Loucy (cell line): ENCODE measurements around the gene COPS2.
"Not testable (repeated sequence)": the region's sequence is repeated elsewhere in the genome, so short reads cannot be mapped to it uniquely, and the experiment has no call there.

Source experiments
- H2AFZ ChIP-seq: fragments of 200-600 bp; sonication (generic); 2 replicates; pipeline ENCODE4 v1.6.0; 2016; ENCODE audit warnings: antibody characterized with exemption, mild to moderate bottlenecking, low read length, moderate library complexity
- H3F3A ChIP-seq: fragments of 200-600 bp; 2 replicates; pipeline ENCODE4 v1.6.0; 2016; ENCODE audit warnings: antibody characterized with exemption, low read depth, mild to moderate bottlenecking
- H3K27me3 ChIP-seq: fragments of 200-600 bp; sonication (generic); 2 replicates; pipeline ENCODE4 v1.6.1; 2014; ENCODE audit warnings: low read length, mild to moderate bottlenecking; ENCODE audit not compliant: insufficient read depth, poor library complexity, severe bottlenecking
- H3K36me3 ChIP-seq: fragments of 200-600 bp; sonication (generic); 2 replicates; pipeline ENCODE4 v1.6.1; 2016; ENCODE audit warnings: low read length; ENCODE audit not compliant: insufficient read depth
- H3K4me1 ChIP-seq: fragments of 200-600 bp; sonication (generic); 2 replicates; pipeline ENCODE4 v1.5.1; 2014; ENCODE audit warnings: low read length, mild to moderate bottlenecking; ENCODE audit not compliant: insufficient read depth, poor library complexity, severe bottlenecking
- H3K4me2 ChIP-seq: fragments of 200-600 bp; sonication (generic); 2 replicates; pipeline ENCODE4 v1.6.0; 2014; ENCODE audit warnings: antibody characterized with exemption, low read length, low read depth, mild to moderate bottlenecking; ENCODE audit not compliant: poor library complexity, severe bottlenecking
- H3K4me3 ChIP-seq: fragments of 200-600 bp; sonication (generic); 2 replicates; pipeline ENCODE4 v1.5.1; 2014; ENCODE audit warnings: low read length, mild to moderate bottlenecking, mixed read lengths; ENCODE audit not compliant: poor library complexity, severe bottlenecking
- H3K79me2 ChIP-seq: fragments of 200-600 bp; sonication (generic); 2 replicates; pipeline ENCODE4 v1.6.1; 2014; ENCODE audit warnings: low read length; ENCODE audit not compliant: insufficient read depth
- H3K9ac ChIP-seq: fragments of 200-600 bp; sonication (generic); 2 replicates; pipeline ENCODE4 v1.6.0; 2014; ENCODE audit warnings: mild to moderate bottlenecking, low read depth, low read length, moderate library complexity; ENCODE audit not compliant: poor library complexity, severe bottlenecking
- H3K9me2 ChIP-seq: fragments of 200-600 bp; sonication (generic); replicated peaks from 2 replicates; pipeline ENCODE4 v1.6.1; 2016; ENCODE audit warnings: low read depth, low read length, mixed read lengths
- H3K9me3 ChIP-seq: fragments of 200-600 bp; sonication (generic); 2 replicates; pipeline ENCODE4 v1.6.1; 2014; ENCODE audit warnings: mild to moderate bottlenecking, antibody characterized with exemption, low read length, low read depth; ENCODE audit not compliant: insufficient read depth
- H4K20me1 ChIP-seq: fragments of 200-600 bp; sonication (generic); 2 replicates; pipeline ENCODE4 v1.6.0; 2014; ENCODE audit warnings: antibody characterized with exemption, low read length, mild to moderate bottlenecking; ENCODE audit not compliant: insufficient read depth, poor library complexity, severe bottlenecking
- CTCF ChIP-seq: fragments of 200-600 bp; sonication (generic); conservative IDR thresholded peaks from 2 replicates; pipeline ENCODE4 v1.5.1; 2014; ENCODE audit warnings: mild to moderate bottlenecking, antibody characterized with exemption, low read length
- EZH2phosphoT487 ChIP-seq: fragments of 200-600 bp; IDR thresholded peaks from 2 replicates; pipeline ENCODE4 v1.6.1; 2018; ENCODE audit warnings: antibody characterized with exemption, mild to moderate bottlenecking, moderate library complexity, borderline replicate concordance

Gene COPS2

GRCh38 chr15:49185473-49185872, 30.1 kb upstream of the COPS2 start:
- H3K4me2 ChIP-seq = no peak overlapping the region
- H3K4me1 ChIP-seq = no peaks in the 10 kb centered on the region
- no peaks in the 10 kb centered on the region for H3K79me2 ChIP-seq
- no peaks in the 10 kb centered on the region for H4K20me1 ChIP-seq
- H3K9me2 ChIP-seq = no peaks in the 10 kb centered on the region
- no peak overlapping the region for H3K4me3 ChIP-seq
- no peaks in the 10 kb centered on the region for H3F3A ChIP-seq
- no peaks in the 10 kb centered on the region for H3K27me3 ChIP-seq
- no peaks in the 10 kb centered on the region for H3K36me3 ChIP-seq
- H2AFZ ChIP-seq = no peak overlapping the region
- no peaks in the 10 kb centered on the region for H3K9me3 ChIP-seq
- no peak for TF ChIP-seq CTCF
- no peak for TF ChIP-seq EZH2phosphoT487
- H3K9ac ChIP-seq = no peak overlapping the region

- not testable (repeated sequence) for H3K9ac ChIP-seq, H3K9me2 ChIP-seq, H3K4me3 ChIP-seq, H3K36me3 ChIP-seq, H3F3A ChIP-seq, H4K20me1 ChIP-seq, H3K79me2 ChIP-seq, H2AFZ ChIP-seq, H3K4me2 ChIP-seq, H3K27me3 ChIP-seq, H3K9me3 ChIP-seq, H3K4me1 ChIP-seq
Observed at GRCh38 chr15:49183741-49184140, 28.3 kb upstream of the COPS2 start.

GRCh38 chr15:49182128-49182527, 26.7 kb upstream of the COPS2 start:
- H4K20me1 ChIP-seq = no peaks in the 10 kb centered on the region
- no peaks in the 10 kb centered on the region for H3K9me3 ChIP-seq
- H3K27me3 ChIP-seq = no peaks in the 10 kb centered on the region
- no peak overlapping the region for H3K4me3 ChIP-seq
- no peak overlapping the region for H2AFZ ChIP-seq
- H3K4me2 ChIP-seq = no peak overlapping the region
- no peak for TF ChIP-seq CTCF
- TF ChIP-seq EZH2phosphoT487 = no peak
- no peaks in the 10 kb centered on the region for H3F3A ChIP-seq
- H3K36me3 ChIP-seq = no peaks in the 10 kb centered on the region
- H3K79me2 ChIP-seq = no peaks in the 10 kb centered on the region
- no peaks in the 10 kb centered on the region for H3K9me2 ChIP-seq
- no peak overlapping the region for H3K9ac ChIP-seq
- H3K4me1 ChIP-seq = no peaks in the 10 kb centered on the region

GRCh38 chr15:49179433-49180190, 24.2 kb upstream of the COPS2 start:
- Histone ChIP-seq H4K20me1 (no peaks in the 10 kb centered on the region), H3K4me2 (no peak overlapping the region), H3K4me1 (no peaks in the 10 kb centered on the region), H3K9me2 (no peaks in the 10 kb centered on the region), H3K79me2 (no peaks in the 10 kb centered on the region), H3K9ac (no peak overlapping the region), H3F3A (no peaks in the 10 kb centered on the region), H3K4me3 (no peak overlapping the region), H3K9me3 (no peaks in the 10 kb centered on the region), H3K27me3 (no peaks in the 10 kb centered on the region), H2AFZ (no peak overlapping the region), H3K36me3 (no peaks in the 10 kb centered on the region)
- TF ChIP-seq EZH2phosphoT487 = no peak
